VCaP (cell line): ENCODE measurements around the gene KRTAP5-1.

Experiments used
- H3K27ac ChIP-seq: fragments of 450-650 bp; 2 replicates; pipeline ENCODE4 v1.5.1; 2017
- TF ChIP-seq, protein P1 (sequence below): fragments of 450-650 bp; conservative IDR thresholded peaks from 2 replicates; pipeline ENCODE4 v1.5.1; 2017; ENCODE audit warnings: mild to moderate bottlenecking, moderate library complexity

The KRTAP5-1 gene

DNA sequence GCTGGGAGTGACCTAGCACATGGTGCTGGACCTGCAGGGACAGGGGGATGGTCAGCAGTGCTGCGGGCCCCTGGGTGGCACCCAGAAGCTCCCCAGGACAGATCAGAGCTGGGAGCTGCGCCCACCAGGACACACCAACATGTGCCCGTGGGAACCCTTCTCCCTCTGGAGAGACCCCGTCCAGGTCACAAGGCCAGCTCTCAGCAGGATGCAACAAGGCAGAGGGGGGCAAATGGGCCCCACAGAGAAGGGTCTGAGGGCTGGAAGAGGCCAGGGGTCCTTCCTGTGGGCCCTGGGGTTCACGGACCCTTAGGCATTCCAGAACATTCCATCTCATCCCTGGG, 19.2 kb downstream of the KRTAP5-1 start:
- H3K27ac ChIP-seq, result no peak overlapping the region
- TF ChIP-seq, protein P1, sequence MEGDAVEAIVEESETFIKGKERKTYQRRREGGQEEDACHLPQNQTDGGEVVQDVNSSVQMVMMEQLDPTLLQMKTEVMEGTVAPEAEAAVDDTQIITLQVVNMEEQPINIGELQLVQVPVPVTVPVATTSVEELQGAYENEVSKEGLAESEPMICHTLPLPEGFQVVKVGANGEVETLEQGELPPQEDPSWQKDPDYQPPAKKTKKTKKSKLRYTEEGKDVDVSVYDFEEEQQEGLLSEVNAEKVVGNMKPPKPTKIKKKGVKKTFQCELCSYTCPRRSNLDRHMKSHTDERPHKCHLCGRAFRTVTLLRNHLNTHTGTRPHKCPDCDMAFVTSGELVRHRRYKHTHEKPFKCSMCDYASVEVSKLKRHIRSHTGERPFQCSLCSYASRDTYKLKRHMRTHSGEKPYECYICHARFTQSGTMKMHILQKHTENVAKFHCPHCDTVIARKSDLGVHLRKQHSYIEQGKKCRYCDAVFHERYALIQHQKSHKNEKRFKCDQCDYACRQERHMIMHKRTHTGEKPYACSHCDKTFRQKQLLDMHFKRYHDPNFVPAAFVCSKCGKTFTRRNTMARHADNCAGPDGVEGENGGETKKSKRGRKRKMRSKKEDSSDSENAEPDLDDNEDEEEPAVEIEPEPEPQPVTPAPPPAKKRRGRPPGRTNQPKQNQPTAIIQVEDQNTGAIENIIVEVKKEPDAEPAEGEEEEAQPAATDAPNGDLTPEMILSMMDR, result no peak

DNA sequence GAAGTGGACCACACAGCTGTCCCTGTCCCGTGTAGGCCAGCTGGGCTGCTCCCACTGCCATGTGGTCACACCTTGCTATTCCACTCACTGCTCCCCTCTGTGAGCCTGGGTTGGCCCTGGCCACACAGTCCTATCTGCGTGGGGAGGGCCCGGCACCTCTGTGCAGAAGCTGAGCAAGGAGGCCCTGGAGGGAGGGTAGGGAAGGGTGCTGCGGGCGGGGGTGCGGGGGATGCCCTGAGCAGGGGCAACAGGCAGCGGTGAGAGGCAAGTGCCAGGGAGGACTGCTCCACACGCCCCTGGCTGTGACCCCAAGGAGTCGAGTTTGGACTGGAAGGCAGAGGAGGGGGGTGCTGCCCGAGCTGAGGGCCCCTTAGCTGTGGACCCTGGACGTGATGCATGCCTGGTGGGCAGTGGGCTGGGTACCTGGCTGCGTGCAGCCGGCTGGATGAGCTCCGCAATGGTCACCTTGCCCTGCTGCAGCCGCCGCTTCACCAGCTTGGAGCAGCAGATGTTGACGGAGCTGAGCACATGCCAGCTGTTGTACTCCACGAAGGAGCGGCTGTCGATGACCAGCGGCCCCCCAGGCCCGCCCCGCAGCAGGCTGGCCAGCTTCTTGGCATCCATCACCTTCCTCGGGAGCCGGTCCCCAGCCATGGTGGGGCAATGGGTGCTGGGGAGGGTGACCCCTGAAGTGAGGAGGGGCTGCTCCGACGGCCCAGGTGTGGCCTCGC, 19.7 kb downstream of the KRTAP5-1 start:
- H3K27ac ChIP-seq, result no peak overlapping the region
- TF ChIP-seq, protein P1, result no peak

DNA sequence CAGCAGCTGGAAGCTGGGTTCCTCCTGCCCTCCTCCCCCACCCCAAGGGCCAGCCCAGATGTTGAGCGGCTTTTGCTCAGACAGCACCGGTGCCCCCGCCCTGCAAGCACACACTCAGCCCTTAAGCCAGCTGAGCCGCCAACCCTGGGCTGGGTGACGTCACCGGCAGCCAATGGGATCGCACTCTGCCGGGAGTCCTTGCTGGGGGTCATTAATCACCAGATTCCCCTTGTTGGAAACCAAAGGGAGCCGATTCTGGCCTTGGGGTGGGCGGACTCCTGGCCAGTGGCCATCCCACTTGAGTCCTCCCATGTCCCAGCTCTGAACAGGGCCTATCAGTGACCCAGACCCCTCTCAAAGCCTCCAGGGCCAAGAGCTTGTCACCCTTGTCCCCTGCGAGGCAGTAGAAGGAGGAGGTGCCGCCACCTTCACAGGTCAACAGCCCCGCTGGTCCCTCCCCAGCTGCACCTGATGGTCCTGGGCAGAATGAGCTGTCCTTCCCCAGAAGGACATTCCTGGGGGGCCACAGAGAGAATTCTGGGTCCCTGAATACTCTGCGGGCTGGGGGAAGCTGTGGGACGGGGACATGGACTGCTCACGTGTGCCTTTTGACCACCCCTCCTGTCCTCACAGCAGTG, 20.4 kb downstream of the KRTAP5-1 start:
- TF ChIP-seq, protein P1, result no peak
- H3K27ac ChIP-seq, result no peak overlapping the region

DNA sequence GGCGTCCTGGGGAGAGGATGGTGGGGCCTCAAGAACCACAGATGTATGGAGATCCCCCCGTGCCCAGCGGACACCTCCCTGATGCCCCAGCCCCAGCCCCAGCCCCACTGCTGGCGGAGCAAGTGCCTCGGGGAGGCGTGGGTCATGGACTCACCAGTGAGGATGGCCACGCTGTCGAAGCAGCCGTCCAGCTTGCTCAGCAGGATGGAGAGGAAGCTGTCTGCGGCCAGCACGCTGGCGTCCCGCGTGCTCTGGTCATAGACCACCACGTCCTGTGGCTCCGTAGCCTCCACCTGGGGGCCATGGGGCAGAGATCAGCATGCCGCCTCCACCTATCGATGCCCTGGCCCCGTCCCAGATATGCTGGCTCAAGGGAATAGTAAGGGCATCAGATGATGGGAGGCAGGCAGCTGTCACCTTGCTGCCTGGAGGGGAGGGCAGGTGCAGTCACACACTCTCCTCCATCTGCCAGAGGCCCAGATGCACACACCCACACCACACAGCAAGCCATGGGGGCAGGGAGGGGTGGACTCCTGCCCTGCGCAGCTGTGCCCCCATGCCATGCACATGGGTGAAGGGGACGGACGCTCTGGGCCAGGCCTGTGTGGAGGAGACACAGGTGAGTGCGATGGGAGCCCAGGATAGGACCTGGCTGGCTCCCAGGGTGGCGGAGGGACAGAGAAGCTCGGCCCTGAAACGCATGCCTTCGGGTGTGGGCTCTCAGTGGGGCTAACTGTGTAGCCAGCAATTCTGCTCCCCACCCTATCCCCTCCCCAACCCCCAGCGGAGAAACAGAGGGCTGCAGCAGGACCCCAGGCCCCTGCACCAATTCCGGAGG, 21.2 kb downstream of the KRTAP5-1 start:
- H3K27ac ChIP-seq, result no peak overlapping the region
- TF ChIP-seq, protein P1, result no peak

DNA sequence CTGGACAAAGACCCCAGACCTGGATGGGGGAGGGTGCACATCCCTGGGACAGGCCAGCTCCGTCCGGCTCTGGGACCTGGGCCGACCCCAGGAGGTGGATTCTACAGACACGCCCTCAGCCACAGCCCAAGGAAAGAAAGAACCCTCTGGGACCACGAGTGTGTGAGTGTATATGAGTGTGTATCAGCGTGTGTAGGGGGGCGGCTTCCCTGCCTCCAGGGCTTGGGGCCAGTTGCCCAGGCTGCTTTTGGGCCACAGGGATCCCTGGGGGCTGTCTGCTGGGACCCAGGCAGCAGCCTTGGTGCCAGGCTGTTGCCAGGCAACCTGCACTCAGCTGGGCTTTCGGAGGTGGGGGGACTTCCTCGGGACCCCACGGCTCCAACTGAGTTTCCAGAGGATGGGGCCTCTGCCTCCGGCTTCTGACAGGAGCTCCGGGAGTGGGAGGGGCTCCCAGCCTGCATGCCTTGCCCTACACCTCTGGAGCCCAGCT, 21.9 kb downstream of the KRTAP5-1 start:
- H3K27ac ChIP-seq, result no peak overlapping the region
- TF ChIP-seq, protein P1, result no peak

DNA sequence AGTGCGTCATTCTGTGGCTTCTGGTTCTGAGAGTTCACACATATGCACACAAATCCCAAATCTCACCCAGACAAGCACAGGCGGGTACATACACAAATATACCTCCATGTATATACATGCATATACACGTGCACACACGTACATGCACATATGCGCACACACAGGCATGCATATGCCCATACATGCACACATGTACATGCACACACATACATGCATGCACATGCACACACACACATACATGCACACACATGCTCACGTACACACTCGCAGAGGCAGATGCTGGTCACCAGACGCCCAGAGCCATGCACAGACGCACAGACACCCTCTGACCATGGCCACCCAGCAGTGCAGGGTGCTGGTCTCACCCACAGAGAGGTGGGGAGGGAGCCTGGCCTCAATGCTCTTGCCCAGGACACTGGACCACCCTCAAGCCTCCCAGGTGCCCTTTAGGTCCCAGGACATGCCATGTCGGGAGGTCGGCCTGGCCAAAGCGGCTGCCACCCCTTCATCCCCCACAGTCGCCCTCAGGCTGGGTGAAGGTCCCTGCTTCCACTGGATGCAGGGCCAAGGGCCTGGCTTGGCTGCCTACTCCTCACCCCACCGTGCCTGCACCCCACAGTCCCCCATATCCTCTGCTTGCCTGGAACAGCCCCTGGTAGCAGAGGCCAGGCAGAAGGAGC, 22.5 kb downstream of the KRTAP5-1 start:
- TF ChIP-seq, protein P1, result no peak
- H3K27ac ChIP-seq, result no peak overlapping the region
